Activated naive CD4-positive, alpha-beta T cell treated with Interleukin-2 at 50 U/mL for 16 hours (primary cell): ENCODE data around the gene SAE1.
A peak's percentile ranks its signal among the peaks of the same experiment; 100 is the strongest.
"Not testable (repeated sequence)": the region's sequence is repeated elsewhere in the genome, so short reads cannot be mapped to it uniquely, and the experiment has no call there.

ENCODE experiments used
- DNase-seq: peaks from one replicate; pipeline ENCODE4 v3.0.0-alpha.2; 2020

SAE1 gene

DNA sequence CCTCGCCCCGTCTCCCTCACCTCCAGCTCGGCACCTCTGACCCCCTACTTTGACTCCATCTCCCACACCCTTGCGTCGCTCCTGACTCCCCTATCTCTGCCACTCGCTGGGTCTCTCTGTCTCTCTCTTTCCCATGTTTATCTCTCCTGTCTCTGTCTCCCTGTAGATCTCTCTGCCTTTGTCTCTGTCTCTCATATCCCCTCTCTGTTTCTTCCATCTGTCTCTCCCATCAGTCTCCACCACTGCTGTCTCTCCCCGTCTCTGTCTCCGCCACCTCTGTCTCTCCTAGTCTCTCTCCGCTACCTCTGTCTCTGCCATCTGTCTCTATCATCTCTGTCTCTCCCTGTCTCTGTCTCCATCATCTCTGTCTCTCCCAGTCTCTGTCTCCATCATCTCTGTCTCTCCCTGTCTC is 112.7 kb downstream of the SAE1 start:
- no peak for DNase-seq

GRCh38 chr19:47243776-47244547 is 113.3 kb downstream of the SAE1 start:
- DNase-seq = peak; percentile 91

DNA sequence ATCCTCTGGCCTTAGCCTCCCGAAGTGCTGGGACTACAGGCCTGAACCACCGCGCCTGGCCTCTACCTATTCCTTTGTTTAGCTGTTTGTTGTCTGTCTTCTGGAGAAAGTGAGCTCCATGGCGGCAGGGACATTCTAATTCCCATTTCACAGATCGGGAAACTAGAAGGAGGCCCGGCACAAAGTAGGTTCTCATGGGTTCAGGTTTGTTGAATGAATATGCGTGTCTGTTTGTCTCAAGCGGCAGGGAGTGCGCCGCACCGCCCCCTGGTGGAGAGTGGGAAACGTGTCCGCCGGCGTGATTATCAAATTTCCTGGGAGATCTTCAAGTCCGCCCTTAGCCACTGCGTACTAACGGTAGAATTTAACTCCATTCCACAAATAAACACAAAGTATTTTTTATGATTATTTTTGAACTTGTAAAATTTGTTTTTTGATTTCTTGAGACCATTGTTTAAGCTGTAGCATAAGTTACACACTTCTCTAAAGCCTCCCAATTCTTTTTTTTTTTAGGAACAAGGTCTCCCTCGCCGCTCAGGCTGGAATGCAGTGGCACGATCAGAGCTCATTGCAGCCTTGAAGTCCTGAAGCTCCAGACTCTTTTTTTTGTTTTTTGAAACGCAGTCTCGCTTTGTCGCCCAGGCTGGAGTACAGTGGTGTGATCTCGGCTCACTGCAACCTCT is 116.8 kb downstream of the SAE1 start:
- peak; percentile 82 for DNase-seq

- DNase-seq = not testable (repeated sequence)
Observed at GRCh38 chr19:47253016-47253415, 122.4 kb downstream of the SAE1 start.

DNA sequence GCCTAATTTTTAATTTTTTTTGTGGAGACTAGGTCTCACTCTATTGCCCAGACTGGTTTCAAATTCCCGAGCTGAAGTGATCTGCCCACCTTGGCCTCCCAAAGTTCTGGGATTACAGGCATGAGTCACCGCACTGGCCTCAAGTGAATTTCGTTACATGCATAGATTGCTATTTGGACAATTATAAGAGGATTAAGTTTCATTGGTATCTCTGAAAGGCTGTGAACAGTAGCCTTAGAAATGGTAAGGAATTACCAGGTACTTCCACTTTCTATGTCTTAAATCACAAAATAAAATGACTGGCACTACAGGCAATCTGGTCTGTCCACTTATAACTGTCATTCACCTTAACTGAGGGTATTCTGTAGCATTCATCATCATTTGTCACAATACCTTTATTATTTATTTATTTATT is 122.8 kb downstream of the SAE1 start:
- no peak for DNase-seq

DNA sequence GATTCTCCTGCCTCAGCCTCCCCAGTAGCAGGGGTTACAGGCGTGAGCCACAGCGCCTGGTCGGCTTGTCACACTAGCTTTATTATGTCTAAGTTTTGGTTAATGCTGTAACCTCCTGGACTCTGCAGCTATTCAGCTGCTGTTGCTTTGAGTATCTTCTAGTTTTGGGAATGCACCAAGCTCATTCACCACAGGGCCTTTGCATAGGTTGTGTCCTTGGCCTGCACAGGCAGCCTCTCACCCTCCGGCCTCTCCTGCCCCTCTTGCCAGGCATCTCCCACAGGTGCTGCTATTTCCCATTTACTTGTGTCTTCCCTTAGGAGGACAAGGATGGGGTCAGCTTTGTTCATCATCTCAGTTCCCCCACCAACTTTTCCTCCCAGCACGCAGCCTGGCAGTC is 123.3 kb downstream of the SAE1 start:
- DNase-seq = no peak

DNA sequence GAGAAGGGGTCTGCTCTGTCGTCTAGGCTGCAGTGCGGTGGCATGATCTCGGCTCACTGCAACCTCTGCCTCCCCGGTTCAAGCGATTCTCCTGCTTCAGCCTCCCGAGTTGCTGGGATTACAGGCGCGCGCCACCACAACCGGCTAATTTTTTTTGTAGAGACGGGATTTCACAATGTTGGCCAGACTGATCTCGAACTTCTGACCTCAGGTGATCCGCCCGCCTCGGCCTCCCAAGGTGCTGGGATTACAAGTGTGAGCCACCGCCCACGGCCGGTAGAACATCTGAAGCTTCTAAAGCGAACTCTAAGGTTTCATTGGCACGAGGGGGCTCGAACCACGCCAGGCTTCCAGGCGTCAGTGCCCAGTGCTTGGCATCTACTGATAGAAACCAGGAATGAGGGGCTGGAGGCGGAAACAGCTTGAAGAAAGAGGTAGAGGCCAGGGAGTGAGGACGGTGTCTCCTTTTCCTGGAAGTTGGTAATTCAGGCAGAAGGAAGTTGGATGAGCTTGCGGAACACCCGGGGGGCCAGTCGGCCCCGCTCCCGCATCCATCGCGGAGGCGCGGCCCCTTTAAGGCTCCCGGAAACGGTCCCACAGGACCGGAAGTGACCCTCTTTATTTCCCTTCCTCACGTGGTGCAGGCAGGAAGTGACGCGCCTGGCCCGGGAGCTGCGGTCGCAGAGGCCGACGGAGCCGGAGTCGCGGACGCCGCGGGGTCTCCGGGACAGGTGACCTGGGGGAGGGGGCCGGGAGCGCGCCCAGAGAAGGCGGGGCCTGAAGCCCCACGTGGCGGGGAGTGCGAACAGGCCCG is 125.5 kb downstream of the SAE1 start, which contains the start of gene CCDC9:
Gene CCDC9 (plus strand): TSS at position 647 of the 814 bp plus-strand sequence. CDS start 1,876 bp downstream, outside the sequence.
- DNase-seq = peak; percentile 95

DNA sequence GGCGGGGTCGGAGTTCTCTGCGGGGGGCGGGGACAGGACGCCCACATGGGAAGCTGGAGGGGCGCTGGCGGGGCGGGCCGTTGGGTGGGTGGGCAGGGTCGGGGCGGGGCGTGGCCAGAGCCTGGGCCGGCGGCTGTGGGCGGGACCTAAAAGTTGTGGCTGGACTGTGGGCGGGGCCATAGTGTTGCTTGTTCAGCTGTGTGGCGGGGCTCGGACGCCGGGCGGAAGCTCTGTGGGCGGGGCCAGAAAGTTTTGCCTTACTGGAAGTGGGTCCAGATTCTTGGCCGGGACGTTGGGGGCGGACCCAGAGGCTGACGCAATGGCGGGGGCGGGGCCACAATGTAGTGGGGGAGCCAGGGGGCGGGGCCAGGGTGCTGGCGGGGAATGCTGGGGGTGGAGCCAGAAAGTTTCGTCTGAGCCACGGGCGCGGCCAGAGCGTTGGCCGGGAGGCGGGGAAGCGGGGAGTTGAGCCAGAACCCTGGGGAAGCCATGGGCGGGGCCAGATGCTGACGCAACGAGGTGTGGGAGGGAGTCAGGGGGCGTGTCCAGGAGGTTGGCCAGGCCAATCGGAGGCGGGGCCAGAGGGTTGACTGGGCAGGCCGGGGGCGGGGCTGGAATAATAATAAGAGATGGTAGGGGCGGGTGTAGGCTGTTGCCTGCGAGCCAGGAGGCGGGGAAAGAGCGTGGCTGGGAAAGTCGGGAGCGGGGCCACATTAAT is 126.2 kb downstream of the SAE1 start:
- peak; percentile 99 for DNase-seq

DNA sequence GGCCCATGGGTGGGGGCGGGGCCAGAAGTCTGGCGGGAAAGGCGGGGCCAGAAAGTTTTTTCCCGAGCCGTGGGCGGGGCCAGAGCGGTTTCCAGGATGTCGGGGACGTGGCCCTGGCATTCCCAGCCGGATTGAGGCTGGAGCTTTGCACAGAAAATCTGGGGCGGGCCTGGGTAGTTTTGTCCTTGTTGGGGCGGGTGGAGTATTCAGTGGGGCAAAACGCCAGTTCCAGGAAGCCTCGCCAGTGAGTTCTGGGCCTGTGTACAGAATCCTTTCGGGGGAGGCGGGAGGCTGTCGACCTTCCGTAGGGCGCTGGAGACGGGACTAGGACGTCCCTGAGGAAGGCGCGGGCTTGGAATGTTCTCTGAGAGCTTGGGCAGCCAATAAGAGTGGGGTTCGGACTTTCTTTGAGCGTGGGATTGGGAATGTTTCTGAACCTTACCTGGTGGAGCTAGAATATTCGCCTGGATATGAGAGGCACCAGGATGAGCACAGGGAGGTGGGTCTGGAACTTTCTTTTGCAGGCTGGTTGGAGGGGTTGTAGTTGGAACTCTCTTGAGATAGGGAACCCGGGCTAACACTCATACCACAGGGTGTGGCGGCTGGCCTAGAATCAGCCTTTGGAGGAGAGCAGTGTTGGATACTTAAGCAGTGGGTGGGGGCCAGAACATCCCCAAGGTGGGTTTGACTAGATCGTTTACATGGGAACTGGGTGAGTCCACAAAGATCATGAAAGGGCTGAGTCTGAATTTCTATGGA is 127.0 kb downstream of the SAE1 start:
- DNase-seq = no peak

DNA sequence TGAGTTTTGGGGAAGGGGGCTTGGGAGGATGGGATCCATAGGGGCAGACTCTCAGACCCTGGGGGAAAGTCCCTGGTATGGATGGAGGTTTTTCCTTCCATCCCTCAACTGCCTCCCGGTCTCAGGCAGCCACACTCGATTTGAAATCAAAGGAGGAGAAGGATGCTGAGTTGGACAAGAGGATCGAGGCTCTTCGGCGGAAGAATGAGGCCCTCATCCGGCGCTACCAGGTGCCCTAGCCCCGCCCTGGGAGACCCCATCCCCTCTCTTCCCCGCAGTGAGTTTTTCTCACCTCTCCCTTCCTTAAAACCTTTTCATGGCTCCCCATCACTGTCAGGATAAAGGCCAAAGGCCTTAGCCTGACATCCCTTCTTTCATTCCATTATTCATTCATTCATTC is 127.8 kb downstream of the SAE1 start:
- DNase-seq = no peak

DNA sequence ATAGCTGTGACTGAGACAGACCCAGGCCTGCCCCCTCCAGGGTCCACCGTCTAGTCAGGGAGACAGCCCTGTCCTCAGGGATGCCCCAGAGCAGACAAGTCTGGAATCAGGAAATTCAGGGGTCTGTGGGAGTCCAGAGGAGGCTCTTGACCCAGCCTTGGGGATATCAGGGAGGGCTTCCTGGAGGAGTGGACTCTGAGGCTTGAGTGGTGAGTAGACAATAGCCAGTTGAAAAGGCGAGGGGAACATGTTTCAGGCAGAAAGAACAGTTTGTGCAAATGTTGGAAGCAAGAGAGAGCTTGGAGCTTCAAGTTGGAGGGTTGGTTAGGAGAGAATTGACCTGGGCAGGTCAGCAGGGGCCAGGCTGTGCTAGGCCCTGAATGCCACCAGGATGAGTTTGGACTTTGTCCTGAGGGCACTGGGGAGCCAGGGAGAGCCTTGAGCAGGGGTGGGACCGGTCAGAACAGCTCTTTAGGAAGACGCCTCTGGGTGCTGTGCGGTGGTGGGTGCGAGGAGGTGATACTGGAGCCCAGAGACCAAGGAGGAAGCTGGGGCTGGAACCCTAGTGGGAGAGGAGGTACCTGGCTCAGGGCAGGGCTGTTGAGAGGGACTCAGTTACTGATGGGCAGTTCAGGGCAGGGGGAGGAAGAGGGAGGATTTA is 128.4 kb downstream of the SAE1 start:
- no peak for DNase-seq
